ENCODE results near the gene TAB2.

DNA sequence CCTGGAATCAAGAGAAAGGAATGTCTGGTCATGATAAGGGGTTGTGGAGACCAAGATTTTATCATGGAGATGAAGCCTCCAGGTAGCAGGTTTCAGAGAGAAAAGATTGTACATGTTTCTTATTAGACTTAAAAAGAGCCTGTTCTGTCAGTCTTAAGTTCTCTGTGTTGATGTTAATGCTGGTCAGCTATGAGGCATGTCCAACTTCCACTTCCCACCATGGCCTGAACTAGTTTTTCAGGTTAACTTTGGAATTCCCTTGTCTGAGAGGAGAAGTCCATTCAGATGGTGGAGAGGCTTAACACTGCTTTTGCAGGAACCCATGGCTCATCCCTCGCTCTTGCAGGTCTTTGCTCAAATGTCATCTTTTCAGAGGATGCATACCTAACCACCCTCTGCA lies 27.5 kb upstream of the TAB2 start:
- TF ChIP-seq, protein P1, sequence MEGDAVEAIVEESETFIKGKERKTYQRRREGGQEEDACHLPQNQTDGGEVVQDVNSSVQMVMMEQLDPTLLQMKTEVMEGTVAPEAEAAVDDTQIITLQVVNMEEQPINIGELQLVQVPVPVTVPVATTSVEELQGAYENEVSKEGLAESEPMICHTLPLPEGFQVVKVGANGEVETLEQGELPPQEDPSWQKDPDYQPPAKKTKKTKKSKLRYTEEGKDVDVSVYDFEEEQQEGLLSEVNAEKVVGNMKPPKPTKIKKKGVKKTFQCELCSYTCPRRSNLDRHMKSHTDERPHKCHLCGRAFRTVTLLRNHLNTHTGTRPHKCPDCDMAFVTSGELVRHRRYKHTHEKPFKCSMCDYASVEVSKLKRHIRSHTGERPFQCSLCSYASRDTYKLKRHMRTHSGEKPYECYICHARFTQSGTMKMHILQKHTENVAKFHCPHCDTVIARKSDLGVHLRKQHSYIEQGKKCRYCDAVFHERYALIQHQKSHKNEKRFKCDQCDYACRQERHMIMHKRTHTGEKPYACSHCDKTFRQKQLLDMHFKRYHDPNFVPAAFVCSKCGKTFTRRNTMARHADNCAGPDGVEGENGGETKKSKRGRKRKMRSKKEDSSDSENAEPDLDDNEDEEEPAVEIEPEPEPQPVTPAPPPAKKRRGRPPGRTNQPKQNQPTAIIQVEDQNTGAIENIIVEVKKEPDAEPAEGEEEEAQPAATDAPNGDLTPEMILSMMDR (IDR thresholded peaks at IDR 0.05), result no peak
- no peak for TF ChIP-seq POLR2A (IDR thresholded peaks at IDR 0.05)

Data from uterus (tissue), 2 donors.